ENCODE results near the gene MLC1. TPM values are rescaled to one million over a fixed set of nuclear protein-coding genes. Genes with fewer than 3 reads are reported as not detected.

The MLC1 gene
- total RNA-seq, 4 donors from 2014 or later = not detected

GRCh38 chr22:50058061-50058905, 26.9 kb downstream of the MLC1 start, which contains the start of gene TTLL8:
Gene TTLL8 (minus strand): TSS chr22:50058298.
- no peak for DNase-seq
- peaks cover 0 to 5% (median 2%) of the 10 kb centered on the region in 4 donors for H3K4me1 ChIP-seq
- H3K27me3 ChIP-seq = peaks cover 0 to 8% of the 10 kb centered on the region in 2 donors
- no peak within 1 kb of the TSS for H3K27ac ChIP-seq
- H3K4me3 ChIP-seq = peak within 1 kb of the TSS in 3 of 4 donors; percentile 19 to 33 (median 20)
- H3K36me3 ChIP-seq = no peaks in the 10 kb centered on the region
- TF ChIP-seq, protein P1, sequence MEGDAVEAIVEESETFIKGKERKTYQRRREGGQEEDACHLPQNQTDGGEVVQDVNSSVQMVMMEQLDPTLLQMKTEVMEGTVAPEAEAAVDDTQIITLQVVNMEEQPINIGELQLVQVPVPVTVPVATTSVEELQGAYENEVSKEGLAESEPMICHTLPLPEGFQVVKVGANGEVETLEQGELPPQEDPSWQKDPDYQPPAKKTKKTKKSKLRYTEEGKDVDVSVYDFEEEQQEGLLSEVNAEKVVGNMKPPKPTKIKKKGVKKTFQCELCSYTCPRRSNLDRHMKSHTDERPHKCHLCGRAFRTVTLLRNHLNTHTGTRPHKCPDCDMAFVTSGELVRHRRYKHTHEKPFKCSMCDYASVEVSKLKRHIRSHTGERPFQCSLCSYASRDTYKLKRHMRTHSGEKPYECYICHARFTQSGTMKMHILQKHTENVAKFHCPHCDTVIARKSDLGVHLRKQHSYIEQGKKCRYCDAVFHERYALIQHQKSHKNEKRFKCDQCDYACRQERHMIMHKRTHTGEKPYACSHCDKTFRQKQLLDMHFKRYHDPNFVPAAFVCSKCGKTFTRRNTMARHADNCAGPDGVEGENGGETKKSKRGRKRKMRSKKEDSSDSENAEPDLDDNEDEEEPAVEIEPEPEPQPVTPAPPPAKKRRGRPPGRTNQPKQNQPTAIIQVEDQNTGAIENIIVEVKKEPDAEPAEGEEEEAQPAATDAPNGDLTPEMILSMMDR (IDR thresholded peaks at IDR 0.05) = no peak
- TF ChIP-seq POLR2A (IDR thresholded peaks at IDR 0.05) = no peak
- no peaks in the 10 kb centered on the region for H3K9me3 ChIP-seq

GRCh38 chr22:50057278-50058060, 27.8 kb downstream of the MLC1 start:
- Histone ChIP-seq H3K27me3 (peaks cover 0 to 8% of the 10 kb centered on the region in 2 donors), H3K9me3 (no peaks in the 10 kb centered on the region), H3K36me3 (no peaks in the 10 kb centered on the region), H3K4me1 (peaks cover 0 to 5% (median 2%) of the 10 kb centered on the region in 4 donors), H3K4me3 (no peak overlapping the region), H3K27ac (no peak overlapping the region)
- DNase-seq = no peak
- TF ChIP-seq POLR2A (IDR thresholded peaks at IDR 0.05) = no peak
- TF ChIP-seq, protein P1 (IDR thresholded peaks at IDR 0.05) = no peak

DNA sequence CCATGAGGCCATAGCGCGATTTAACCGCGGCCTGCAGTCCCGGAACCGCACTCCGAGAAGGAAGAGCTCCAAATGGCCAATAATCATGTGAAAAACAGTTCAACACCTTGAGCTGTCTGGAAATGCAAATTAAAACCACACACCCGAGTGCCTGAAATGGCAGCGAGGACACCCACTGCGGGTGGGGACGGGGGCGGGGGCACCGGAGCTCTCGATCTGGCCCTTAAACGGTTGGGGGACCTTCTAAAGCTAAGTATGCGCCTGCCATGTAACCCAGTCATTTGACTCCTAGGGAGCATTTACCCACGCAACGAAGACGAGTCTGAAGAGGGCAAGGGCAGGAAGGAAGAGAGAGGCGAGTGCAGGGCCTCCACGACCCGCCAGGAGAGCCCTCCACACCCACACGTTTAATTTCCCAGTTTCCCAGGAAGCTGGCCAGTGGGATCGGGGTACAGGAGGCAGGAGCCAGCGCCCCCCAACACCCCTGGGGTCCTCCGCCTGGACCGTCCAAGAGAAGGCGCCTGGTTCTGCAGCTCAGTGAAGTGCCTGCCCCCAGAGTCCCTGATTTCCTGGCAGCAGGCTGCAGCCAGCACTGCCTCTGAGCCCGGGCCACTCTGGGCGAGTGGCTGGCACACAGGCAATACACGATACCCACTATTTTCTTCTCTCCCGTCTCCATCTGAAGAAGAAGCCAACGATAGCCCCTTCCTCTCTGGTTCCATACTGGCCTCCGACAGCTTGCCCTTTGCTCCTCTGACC, 28.8 kb downstream of the MLC1 start:
- H3K4me1 ChIP-seq = peaks cover 0 to 5% (median 2%) of the 10 kb centered on the region in 4 donors
- H3K27me3 ChIP-seq = peaks cover 0 to 8% of the 10 kb centered on the region in 2 donors
- no peak overlapping the region for H3K4me3 ChIP-seq
- no peak overlapping the region for H3K27ac ChIP-seq
- no peaks in the 10 kb centered on the region for H3K36me3 ChIP-seq
- no peaks in the 10 kb centered on the region for H3K9me3 ChIP-seq
- no peak for DNase-seq
- no peak for TF ChIP-seq POLR2A (IDR thresholded peaks at IDR 0.05)
- TF ChIP-seq, protein P1 (IDR thresholded peaks at IDR 0.05) = no peak

- H3K36me3 ChIP-seq = no peaks in the 10 kb centered on the region
- DNase-seq = no peak
- no peak overlapping the region for H3K4me3 ChIP-seq
These were observed 31.4 kb downstream of the MLC1 start for GRCh38 chr22:50053861-50054260.

More at GRCh38 chr22:50053861-50054260, 31.4 kb downstream of the MLC1 start:
- Histone ChIP-seq H3K27ac (no peak overlapping the region), H3K9me3 (no peaks in the 10 kb centered on the region), H3K4me1 (peaks cover 0 to 5% (median 2%) of the 10 kb centered on the region in 4 donors), H3K27me3 (peaks cover 0 to 6% of the 10 kb centered on the region in 2 donors)
- TF ChIP-seq, protein P1 (IDR thresholded peaks at IDR 0.05) = no peak
- no peak for TF ChIP-seq POLR2A (IDR thresholded peaks at IDR 0.05)
